Gastroesophageal sphincter (tissue), 3 donors: ENCODE measurements around the gene CCL4.
"Not testable (repeated sequence)": the region's sequence is repeated elsewhere in the genome, so short reads cannot be mapped to it uniquely, and the experiment has no call there.

ENCODE experiments used
- CTCF ChIP-seq, 4 experiments: fragments of 200-600 bp in 2 of 4; fragments of 450-650 bp in 2 of 4; sonication (generic) in 1 of 4; IDR thresholded peaks; one replicate each; pipeline ENCODE4 v1.5.1; 2017 to 2019; ENCODE audit warnings: antibody characterized with exemption in 4 of 4, mild to moderate bottlenecking in 2 of 4, moderate library complexity in 2 of 4
- POLR2A ChIP-seq, 2 donors: fragments of 450-650 bp; IDR thresholded peaks; one replicate each; pipeline ENCODE4 v1.6.1; 2017; ENCODE audit warnings: antibody characterized with exemption in 2 of 2, mild to moderate bottlenecking in 2 of 2, moderate library complexity in 1 of 2

GRCh38 chr17:36092715-36093114, 10.9 kb upstream of the CCL4 start:
- TF ChIP-seq CTCF, POLR2A (IDR thresholded peaks at IDR 0.05): not testable (repeated sequence)
